ENCODE results near the gene KCNH1.

GRCh38 chr1:210691039-210691610, 442.8 kb downstream of the KCNH1 start:
- TF ChIP-seq CTCF (conservative IDR thresholded peaks at IDR 0.05; ENCODE audit: low read depth in 2 of 2) = no peak
- no peak for TF ChIP-seq POLR2AphosphoS5 (IDR thresholded peaks at IDR 0.05; ENCODE audit: low read depth)
- TF ChIP-seq EZH2phosphoT487 (IDR thresholded peaks at IDR 0.05; ENCODE audit: unreplicated experiment) = no peak
- TF ChIP-seq EZH2 (IDR thresholded peaks at IDR 0.05; ENCODE audit: low read depth, unreplicated experiment) = no peak

Data from GM23338 (cell line).